Adrenal gland (tissue), 12 donors: ENCODE data around the gene WWOX. TPM values are rescaled to one million over a fixed set of nuclear protein-coding genes. Genes with fewer than 3 reads are reported as not detected.

Experiments used
- DNase-seq, 7 donors: peaks; one replicate each; pipeline ENCODE4 v3.0.0-alpha.2; 2019 to 2020
- H3K27ac ChIP-seq, 5 donors: fragments of 200-600 bp; sonication (generic) in 4 of 5; 1 replicate in 3 of 5; 2 replicates in 2 of 5; pipeline versions ENCODE4 v1.5.1 to v1.8.0; 2016 to 2020; ENCODE audit warnings: mild to moderate bottlenecking in 1 of 5
- H3K27me3 ChIP-seq: fragments of 200-600 bp; 2 replicates; pipeline ENCODE4 v1.8.0; 2021
- H3K36me3 ChIP-seq, 2 donors: fragments of 200-600 bp; replicated peaks in 1 of 2; 1 replicate in 1 of 2; 2 replicates in 1 of 2; pipeline versions ENCODE4 v1.5.1 to v1.8.0; 2018 to 2022
- H3K4me1 ChIP-seq, 2 donors: fragments of 200-600 bp; replicated peaks in 1 of 2; 1 replicate in 1 of 2; 2 replicates in 1 of 2; pipeline versions ENCODE4 v1.5.1 to v1.8.0; 2018 to 2021
- H3K4me3 ChIP-seq, 4 donors: fragments of 200-600 bp; sonication (generic) in 3 of 4; one replicate each; pipeline ENCODE4 v1.5.1; 2016 to 2018
- H3K9me3 ChIP-seq, 3 donors: fragments of 200-600 bp; sonication (generic) in 1 of 3; replicated peaks in 1 of 3; 1 replicate in 2 of 3; 2 replicates in 1 of 3; pipeline versions ENCODE4 v1.5.1 to v1.8.0; 2016 to 2021
- POLR2A ChIP-seq, 2 donors: fragments of 450-650 bp; IDR thresholded peaks; one replicate each; pipeline ENCODE4 v1.6.1; 2017; ENCODE audit warnings: antibody characterized with exemption in 2 of 2, mild to moderate bottlenecking in 2 of 2, moderate library complexity in 1 of 2
- WGBS, 4 donors: extraction: QIAGEN DNeasy Blood & Tissue Kit in 2 of 4; methylation state at CpG; one replicate each; pipeline versions ENCODE4 v1.1.5 to v1.1.7; 2013 to 2017; 5-methylcytosine and 5-hydroxymethylcytosine counted together
- intact Hi-C, 2 donors: fragments of 100-400 bp; cut with DNase I; formaldehyde crosslinking; loops; one replicate each; pipeline versions ENCODE4 v1.14.1 to v1.15.0; 2022 to 2023
- polyA plus RNA-seq, 3 donors: library from polyadenylated mRNA; stranded (reverse); fragments of 200-250 nt in 2 of 3; fragments of 350-450 nt in 1 of 3; fragmentation: Illumina TruSeq in 1 of 3; extraction: RNeasy Lipid Tissue Mini Kit (QIAGEN cat#74804) in 1 of 3; gene quantifications; one replicate each; pipeline ENCODE4 v1.2.3, GENCODE V29; 2013 to 2014
- total RNA-seq, 9 donors: library from RNA; depleted of rRNA in 4 of 9; stranded (reverse); fragments of >200 nt in 4 of 9; fragments of 120-200 nt in 1 of 9; fragmentation: NEBNext Ultra II Directional in 1 of 9; extraction: Animal tissue kit (Norgen Biotek cat#: 25700) in 1 of 9; gene quantifications; one replicate each; pipeline versions ENCODE4 v1.1.0 to v1.2.4, GENCODE V29; 2013 to 2023
- TF ChIP-seq, protein P1 (sequence below), 6 experiments: fragments of 450-650 bp in 4 of 6; fragments of 200-600 bp in 2 of 6; sonication (generic) in 1 of 6; IDR thresholded peaks; 1 replicate in 5 of 6; 2 replicates in 1 of 6; pipeline versions ENCODE4 v1.5.1 to v1.8.0; 2016 to 2021; ENCODE audit warnings: antibody characterized with exemption in 6 of 6, mild to moderate bottlenecking in 2 of 6, moderate library complexity in 1 of 6
- donor health status: healthy with polysubstance abuse.
- donor health status: Bipolar disorder and iron deficiency.
- donor health status: DM: yes; HTN: yes; CAD: no.
- donor health status: DM: no; HTN: no; CAD: no.
- donor health status: DM: no; HTN: no; CAD: no.
- donor health status: DM: yes; HTN: yes; CAD: no.

WWOX gene
- total and polyA plus RNA-seq, 12 donors = 11.8 to 74.6 (median 20.5) TPM

DNA sequence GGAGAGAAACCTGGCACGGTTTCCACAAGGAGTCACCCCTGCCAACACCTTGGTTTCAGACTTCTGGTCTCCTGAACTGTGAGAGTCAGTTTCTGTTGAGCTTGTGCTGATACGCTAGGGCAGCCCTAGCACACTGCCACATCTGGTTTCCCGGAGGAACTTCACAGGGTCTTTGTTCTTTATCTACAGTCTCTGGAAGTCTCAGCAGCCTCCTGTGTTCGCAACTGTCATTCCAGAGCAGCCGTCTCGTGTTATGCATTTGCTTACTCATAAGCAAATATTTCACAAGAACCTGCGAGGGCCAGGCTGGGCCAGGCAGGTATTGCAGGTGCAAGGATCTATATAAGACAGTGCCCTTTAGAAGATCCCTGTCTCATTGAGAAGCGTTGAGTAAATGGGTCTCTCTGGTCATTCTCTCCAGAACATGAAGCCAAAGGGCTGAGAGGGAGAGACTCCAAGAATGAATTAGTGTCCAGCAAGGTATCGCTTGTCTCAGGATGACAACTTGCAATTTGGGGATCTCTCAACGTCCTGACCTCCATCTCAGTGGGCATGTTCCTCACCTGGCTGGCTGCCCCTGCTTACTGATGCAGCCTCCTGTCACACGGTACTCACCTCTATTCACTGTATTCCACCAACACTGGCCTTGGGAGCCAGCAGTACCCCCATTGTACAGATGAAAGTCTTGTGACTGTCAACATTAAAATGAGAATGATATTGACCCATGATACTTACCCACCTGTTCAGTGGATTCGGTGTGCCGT is 141.2 kb downstream of the WWOX start:
- H3K27me3 ChIP-seq = no peaks in the 10 kb centered on the region
- no peak for DNase-seq
- H3K4me3 ChIP-seq = no peak overlapping the region
- no peaks in the 10 kb centered on the region for H3K36me3 ChIP-seq
- 91 to 96% (median 94%) methylated on average over 13 of the region's 13 CpGs for WGBS, 4 donors
- H3K27ac ChIP-seq = no peak overlapping the region
- intact Hi-C loops = no loop called here
- no peaks in the 10 kb centered on the region for H3K9me3 ChIP-seq
- no peaks in the 10 kb centered on the region for H3K4me1 ChIP-seq
- TF ChIP-seq POLR2A (IDR thresholded peaks at IDR 0.05) = no peak
- TF ChIP-seq, protein P1, sequence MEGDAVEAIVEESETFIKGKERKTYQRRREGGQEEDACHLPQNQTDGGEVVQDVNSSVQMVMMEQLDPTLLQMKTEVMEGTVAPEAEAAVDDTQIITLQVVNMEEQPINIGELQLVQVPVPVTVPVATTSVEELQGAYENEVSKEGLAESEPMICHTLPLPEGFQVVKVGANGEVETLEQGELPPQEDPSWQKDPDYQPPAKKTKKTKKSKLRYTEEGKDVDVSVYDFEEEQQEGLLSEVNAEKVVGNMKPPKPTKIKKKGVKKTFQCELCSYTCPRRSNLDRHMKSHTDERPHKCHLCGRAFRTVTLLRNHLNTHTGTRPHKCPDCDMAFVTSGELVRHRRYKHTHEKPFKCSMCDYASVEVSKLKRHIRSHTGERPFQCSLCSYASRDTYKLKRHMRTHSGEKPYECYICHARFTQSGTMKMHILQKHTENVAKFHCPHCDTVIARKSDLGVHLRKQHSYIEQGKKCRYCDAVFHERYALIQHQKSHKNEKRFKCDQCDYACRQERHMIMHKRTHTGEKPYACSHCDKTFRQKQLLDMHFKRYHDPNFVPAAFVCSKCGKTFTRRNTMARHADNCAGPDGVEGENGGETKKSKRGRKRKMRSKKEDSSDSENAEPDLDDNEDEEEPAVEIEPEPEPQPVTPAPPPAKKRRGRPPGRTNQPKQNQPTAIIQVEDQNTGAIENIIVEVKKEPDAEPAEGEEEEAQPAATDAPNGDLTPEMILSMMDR (IDR thresholded peaks at IDR 0.05) = no peak

DNA sequence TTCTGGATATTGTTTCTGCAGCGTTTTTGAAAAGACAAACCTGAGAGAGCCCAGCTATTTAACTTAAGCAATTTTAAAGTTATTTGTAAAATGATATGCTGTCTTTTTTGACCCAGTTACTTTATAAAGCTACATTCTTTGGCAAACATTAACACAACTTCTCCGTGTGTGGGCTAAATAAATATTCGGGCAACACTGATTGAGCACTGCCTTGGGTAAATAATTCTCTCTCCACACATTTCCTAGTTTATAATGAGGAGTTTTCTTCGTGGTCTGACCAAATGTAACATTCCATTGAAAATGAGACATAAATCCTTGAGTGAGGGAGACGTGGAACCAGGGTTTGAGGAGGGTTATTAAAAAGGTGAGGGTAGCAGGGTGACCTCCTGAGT is 142.8 kb downstream of the WWOX start:
- TF ChIP-seq, protein P1 (IDR thresholded peaks at IDR 0.05) = no peak
- no peak for TF ChIP-seq POLR2A (IDR thresholded peaks at IDR 0.05)
- no peak for DNase-seq
- intact Hi-C loops = no loop called here
- no peak overlapping the region for H3K4me3 ChIP-seq
- no peak overlapping the region for H3K27ac ChIP-seq
- no peaks in the 10 kb centered on the region for H3K9me3 ChIP-seq
- H3K4me1 ChIP-seq = no peaks in the 10 kb centered on the region
- no peaks in the 10 kb centered on the region for H3K36me3 ChIP-seq
- 48 to 68% (median 62%) methylated on average over 5 of the region's 5 CpGs for WGBS, 4 donors
- no peaks in the 10 kb centered on the region for H3K27me3 ChIP-seq

GRCh38 chr16:78244131-78244895 is 144.9 kb downstream of the WWOX start:
- no peak for TF ChIP-seq POLR2A (IDR thresholded peaks at IDR 0.05)
- TF ChIP-seq, protein P1 (IDR thresholded peaks at IDR 0.05) = no peak
- no peaks in the 10 kb centered on the region for H3K9me3 ChIP-seq
- intact Hi-C loops = no loop called here
- WGBS, 4 donors = 86 to 92% (median 90%) methylated on average over 9 of the region's 9 CpGs
- H3K36me3 ChIP-seq = no peaks in the 10 kb centered on the region
- no peak overlapping the region for H3K4me3 ChIP-seq
- no peaks in the 10 kb centered on the region for H3K4me1 ChIP-seq
- H3K27me3 ChIP-seq = no peaks in the 10 kb centered on the region
- no peak for DNase-seq
- no peak overlapping the region for H3K27ac ChIP-seq

- 71 to 76% (median 74%) methylated on average over 9 of the region's 9 CpGs for WGBS, 4 donors
- intact Hi-C loops = no loop called here
Observed at GRCh38 chr16:78246559-78246958, 147.1 kb downstream of the WWOX start.

More at GRCh38 chr16:78246559-78246958, 147.1 kb downstream of the WWOX start:
- Histone ChIP-seq H3K27ac (no peak overlapping the region), H3K4me1 (no peaks in the 10 kb centered on the region), H3K27me3 (no peaks in the 10 kb centered on the region), H3K9me3 (no peaks in the 10 kb centered on the region), H3K36me3 (no peaks in the 10 kb centered on the region), H3K4me3 (no peak overlapping the region)
- no peak for TF ChIP-seq POLR2A (IDR thresholded peaks at IDR 0.05)
- TF ChIP-seq, protein P1 (IDR thresholded peaks at IDR 0.05) = no peak
- DNase-seq = no peak
